Measurements from ENCODE around the gene BTD. TPM values are rescaled to one million over a fixed set of nuclear protein-coding genes. Genes with fewer than 3 reads are reported as not detected.
"Not testable (repeated sequence)": the region's sequence is repeated elsewhere in the genome, so short reads cannot be mapped to it uniquely, and the experiment has no call there.

Gene BTD
- total and polyA plus RNA-seq, 4 donors: 45.8 to 78.1 (median 47.8) TPM

- no peak for TF ChIP-seq REST (IDR thresholded peaks at IDR 0.05)
- TF ChIP-seq SP1 (IDR thresholded peaks at IDR 0.05): no peak
- TF ChIP-seq TAF1 (conservative IDR thresholded peaks at IDR 0.05): no peak
- no peak for TF ChIP-seq ATF3 (IDR thresholded peaks at IDR 0.05)
- no peak for TF ChIP-seq FOXA1 (IDR thresholded peaks at IDR 0.05)
- TF ChIP-seq RAD21 (IDR thresholded peaks at IDR 0.05): no peak
- TF ChIP-seq GABPA (IDR thresholded peaks at IDR 0.05 in 1 of 2, conservative IDR thresholded peaks at IDR 0.05 in 1 of 2): no peak
- TF ChIP-seq FOXA2 (IDR thresholded peaks at IDR 0.05): no peak
- no peak for TF ChIP-seq HNF4G (IDR thresholded peaks at IDR 0.05)
These were observed 523 bp upstream of the BTD start (continued) for GRCh38 chr3:15601046-15601398.

GRCh38 chr3:15602146-15602536 is 596 bp downstream of the BTD start:
- H3K9ac ChIP-seq (ENCODE audit: low read depth in 1 of 2, low read length in 2 of 2): peak overlapping the region; percentile 72 to 88
- H3K4me1 ChIP-seq (ENCODE audit: control insufficient read depth in 4 of 4, insufficient read depth in 4 of 4, low read length in 3 of 4): peaks cover 15 to 75% (median 66%) of the 10 kb centered on the region in 4 donors
- peak overlapping the region; percentile 73 to 90 for H3K27ac ChIP-seq (ENCODE audit: low read depth in 1 of 2, low read length in 2 of 2)
- 2% methylated on average over 9 of the region's 9 CpGs for WGBS
- no peaks in the 10 kb centered on the region for H3K27me3 ChIP-seq (ENCODE audit: control insufficient read depth in 4 of 4, insufficient read depth in 4 of 4, low read length in 3 of 4)
- H3K36me3 ChIP-seq (ENCODE audit: control insufficient read depth in 4 of 4, insufficient read depth in 3 of 4, low read depth in 1 of 4, low read length in 3 of 4): peaks cover 0 to 6% (median 4%) of the 10 kb centered on the region in 4 donors
- no peaks in the 10 kb centered on the region for H3K9me3 ChIP-seq (ENCODE audit: control insufficient read depth in 4 of 4, low read length in 3 of 4)
- TF ChIP-seq HNF4A (conservative IDR thresholded peaks at IDR 0.05) (no peak), JUND (IDR thresholded peaks at IDR 0.05) (no peak), YY1 (IDR thresholded peaks at IDR 0.05) (no peak), GABPA (IDR thresholded peaks at IDR 0.05 in 1 of 2, conservative IDR thresholded peaks at IDR 0.05 in 1 of 2) (no peak), MAX (IDR thresholded peaks at IDR 0.05) (no peak), FOXA2 (IDR thresholded peaks at IDR 0.05) (no peak), RAD21 (IDR thresholded peaks at IDR 0.05) (no peak), RXRA (IDR thresholded peaks at IDR 0.05) (no peak), ZBTB33 (IDR thresholded peaks at IDR 0.05) (no peak), REST (IDR thresholded peaks at IDR 0.05) (no peak), SP1 (IDR thresholded peaks at IDR 0.05) (no peak), CTCF (IDR thresholded peaks at IDR 0.05; ENCODE audit: low read depth, low read length, missing input control) (no peak), HNF4G (IDR thresholded peaks at IDR 0.05) (no peak), EGR1 (IDR thresholded peaks at IDR 0.05; ENCODE audit: low read depth in 2 of 2) (no peak), ATF3 (IDR thresholded peaks at IDR 0.05) (no peak), NR2F2 (IDR thresholded peaks at IDR 0.05) (no peak), FOXA1 (IDR thresholded peaks at IDR 0.05) (no peak), TAF1 (conservative IDR thresholded peaks at IDR 0.05) (no peak)
- DNase-seq (ENCODE audit: low spot score): no peak
- peak overlapping the region; percentile 61 to 100 (median 83) for H3K4me3 ChIP-seq (ENCODE audit: low read depth in 1 of 3, low read length in 3 of 3)

GRCh38 chr3:15602816-15603215 is 1.3 kb downstream of the BTD start:
- H3K9ac ChIP-seq (ENCODE audit: low read depth in 1 of 2, low read length in 2 of 2); H3K9me3 ChIP-seq (ENCODE audit: control insufficient read depth in 4 of 4, low read length in 3 of 4); DNase-seq (ENCODE audit: low spot score); H3K36me3 ChIP-seq (ENCODE audit: control insufficient read depth in 4 of 4, insufficient read depth in 3 of 4, low read depth in 1 of 4, low read length in 3 of 4); H3K27me3 ChIP-seq (ENCODE audit: control insufficient read depth in 4 of 4, insufficient read depth in 4 of 4, low read length in 3 of 4): not testable (repeated sequence)
- 81% methylated on average over 3 of the region's 3 CpGs for WGBS
- Histone ChIP-seq H3K27ac (ENCODE audit: low read depth in 1 of 2, low read length in 2 of 2) (peak overlapping the region in 1 of 2 donors; percentile 90), H3K4me3 (ENCODE audit: low read depth in 1 of 3, low read length in 3 of 3) (peak overlapping the region in 1 of 3 donors; percentile 83), H3K4me1 (ENCODE audit: control insufficient read depth in 4 of 4, insufficient read depth in 4 of 4, low read length in 3 of 4) (peaks cover 15 to 77% (median 70%) of the 10 kb centered on the region in 4 donors)

All from liver (tissue), 9 donors.